D721Med (cell line): Measurements from ENCODE around the gene PLA2G2A.

Experiments used
- DNase-seq: peaks from one replicate; pipeline ENCODE4 v3.0.0; 2011; ENCODE audit warnings: low spot score; ENCODE audit not compliant: insufficient read length
- FAIRE-seq: peaks from 2 replicates; lab custom pipeline; 2011; peaks lifted over from hg19 to GRCh38; lab: Jason Lieb, UNC
- CTCF ChIP-seq: IDR thresholded peaks from 2 replicates; pipeline ENCODE4 v1.5.1; 2012; ENCODE audit warnings: mild to moderate bottlenecking, control low read depth; ENCODE audit not compliant: insufficient read depth; ENCODE audit errors: missing control alignments

PLA2G2A gene

GRCh38 chr1:19973616-19974015 lies 5.8 kb downstream of the PLA2G2A start:
- no peak for TF ChIP-seq CTCF
- no peak for FAIRE-seq
- DNase-seq: no peak

DNA sequence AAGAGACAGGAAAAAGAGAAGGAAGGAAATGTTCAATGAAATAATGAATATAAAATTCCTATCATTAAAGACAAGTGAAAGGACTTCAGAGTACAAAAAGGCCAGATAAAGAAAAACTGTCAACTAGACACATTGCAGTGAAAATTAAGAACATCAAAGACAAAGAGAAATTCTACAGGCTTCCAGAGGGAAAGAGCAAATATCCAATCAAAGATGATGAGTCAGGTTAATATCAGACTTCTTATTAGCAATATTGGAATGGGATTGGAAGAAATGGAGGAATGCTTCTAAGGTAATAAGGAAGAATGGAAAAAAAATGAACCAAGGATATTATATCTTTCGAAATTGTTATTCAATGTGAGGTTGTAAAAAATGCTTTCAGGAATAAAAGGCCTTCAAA lies 7.8 kb downstream of the PLA2G2A start:
- no peak for TF ChIP-seq CTCF
- no peak for DNase-seq
- FAIRE-seq: no peak

GRCh38 chr1:19969898-19970660 lies 9.3 kb downstream of the PLA2G2A start:
- TF ChIP-seq CTCF: no peak
- no peak for FAIRE-seq
- DNase-seq: no peak

- FAIRE-seq (no peak), DNase-seq (no peak)
- no peak for TF ChIP-seq CTCF
Measured at GRCh38 chr1:19967808-19968207, 11.6 kb downstream of the PLA2G2A start.

GRCh38 chr1:19964542-19964941 lies 14.9 kb downstream of the PLA2G2A start:
- TF ChIP-seq CTCF: no peak
- no peak for DNase-seq
- FAIRE-seq: no peak

- DNase-seq: no peak
- no peak for TF ChIP-seq CTCF
- no peak for FAIRE-seq
Measured at GRCh38 chr1:19963636-19964035, 15.8 kb downstream of the PLA2G2A start.

DNA sequence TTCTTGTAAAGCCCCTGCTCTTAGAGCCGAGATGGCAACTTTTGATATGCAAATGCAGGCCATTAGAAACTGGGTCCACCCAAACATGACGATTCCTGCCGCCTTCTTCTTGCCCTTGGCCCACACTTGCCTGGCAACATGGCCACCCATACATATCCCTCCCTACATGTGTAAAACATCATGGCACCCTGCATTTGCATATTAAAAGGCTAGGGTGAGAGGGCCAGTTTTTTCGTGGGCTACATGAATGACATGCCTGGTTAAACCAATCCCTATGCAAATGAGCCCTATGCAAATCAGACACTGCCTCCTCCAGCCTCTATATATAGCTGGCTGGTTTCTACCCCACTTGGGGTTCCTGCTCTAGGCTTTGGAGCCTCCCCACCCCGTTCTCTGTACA lies 18.8 kb downstream of the PLA2G2A start:
- no peak for DNase-seq
- no peak for FAIRE-seq
- no peak for TF ChIP-seq CTCF
